GM12878 (cell line): Measurements from ENCODE around the gene GID8.
A peak's percentile ranks its signal among the peaks of the same experiment; 100 is the strongest.

ENCODE experiments used
- BCL3 ChIP-seq: IDR thresholded peaks from 2 replicates; pipeline ENCODE4 v1.6.1; 2011; ENCODE audit warnings: borderline replicate concordance, low read depth, mild to moderate bottlenecking, moderate library complexity, low read length; ENCODE audit not compliant: insufficient read depth, poor library complexity, severe bottlenecking
- CREB1 ChIP-seq: IDR thresholded peaks from 2 replicates; pipeline ENCODE4 v1.6.1; 2012; ENCODE audit warnings: low read depth, mild to moderate bottlenecking, inconsistent platforms
- CTCF ChIP-seq, 3 experiments: IDR thresholded peaks in 2 of 3; conservative IDR thresholded peaks in 1 of 3; 2 replicates each; pipeline ENCODE4 v1.5.1; 2011; ENCODE audit warnings: low read depth in 3 of 3, low read length in 3 of 3, mild to moderate bottlenecking in 3 of 3, control low read depth in 2 of 3, moderate library complexity in 2 of 3, inconsistent platforms in 1 of 3, mixed read lengths in 1 of 3; ENCODE audit not compliant: control insufficient read depth in 2 of 3, insufficient read depth in 1 of 3; ENCODE audit errors: extremely low read depth in 1 of 3
- FOS ChIP-seq: IDR thresholded peaks from 3 replicates; pipeline ENCODE4 v1.6.1; 2011; ENCODE audit warnings: borderline replicate concordance; ENCODE audit not compliant: insufficient read length; ENCODE audit errors: extremely low read depth
- GABPA ChIP-seq: IDR thresholded peaks from 2 replicates; pipeline ENCODE4 v1.6.1; 2014; ENCODE audit warnings: antibody characterized with exemption, low read depth, mild to moderate bottlenecking, inconsistent platforms
- MXI1 ChIP-seq: fragments of 150-350 bp; IDR thresholded peaks from 2 replicates; pipeline ENCODE4 v1.6.1; 2011; ENCODE audit warnings: low read depth, mild to moderate bottlenecking, inconsistent platforms, low read length, improper control_type of control experiment
- NRF1 ChIP-seq: conservative IDR thresholded peaks from 2 replicates; pipeline ENCODE4 v1.6.1; 2011; ENCODE audit warnings: mild to moderate bottlenecking, low read depth, low read length, improper control_type of control experiment
- SPI1 ChIP-seq: IDR thresholded peaks from 2 replicates; pipeline ENCODE4 v1.6.1; 2011; ENCODE audit warnings: low read depth, mild to moderate bottlenecking, low read length, moderate library complexity, borderline replicate concordance; ENCODE audit not compliant: insufficient read depth
- TCF12 ChIP-seq: IDR thresholded peaks from 2 replicates; pipeline ENCODE4 v1.6.1; 2011; ENCODE audit warnings: low read depth, mild to moderate bottlenecking, low read length
- ZBTB11 ChIP-seq: fragments of 450-650 bp; formaldehyde crosslinking; IDR thresholded peaks from 2 replicates; pipeline ENCODE4 v1.5.0; 2022; ENCODE audit warnings: mild to moderate bottlenecking, missing genetic modification characterization
- ZNF274 ChIP-seq: IDR thresholded peaks from one replicate; pipeline ENCODE4 v1.8.0; 2011; ENCODE audit not compliant: insufficient read length, insufficient read depth

GRCh38 chr20:62952373-62952967 is 14.5 kb downstream of the GID8 start, which contains the start of gene SLC17A9:
- no peak for TF ChIP-seq FOS
- no peak for TF ChIP-seq ZBTB11 (CRISPR knock-in tag)
- peak; percentile 9 to 24 (median 15); a peak in 2 of 6 replicates for TF ChIP-seq CTCF (IDR thresholded peaks at IDR 0.05 in 2 of 3, conservative IDR thresholded peaks at IDR 0.05 in 1 of 3; ENCODE audit: control insufficient read depth in 2 of 3, extremely low read depth in 1 of 3, insufficient read depth in 1 of 3, low read depth in 3 of 3, low read length in 3 of 3)
- TF ChIP-seq CREB1 = peak; percentile 75
- no peak for TF ChIP-seq TCF12
- no peak for TF ChIP-seq SPI1
- TF ChIP-seq BCL3 = no peak
- TF ChIP-seq ZNF274 = no peak
- TF ChIP-seq NRF1 = no peak
- TF ChIP-seq MXI1 = peak; percentile 91; the same call in 1 of the 2 replicates
- no peak for TF ChIP-seq GABPA
